Measurements from ENCODE around the gene GGCX.

GGCX gene

DNA sequence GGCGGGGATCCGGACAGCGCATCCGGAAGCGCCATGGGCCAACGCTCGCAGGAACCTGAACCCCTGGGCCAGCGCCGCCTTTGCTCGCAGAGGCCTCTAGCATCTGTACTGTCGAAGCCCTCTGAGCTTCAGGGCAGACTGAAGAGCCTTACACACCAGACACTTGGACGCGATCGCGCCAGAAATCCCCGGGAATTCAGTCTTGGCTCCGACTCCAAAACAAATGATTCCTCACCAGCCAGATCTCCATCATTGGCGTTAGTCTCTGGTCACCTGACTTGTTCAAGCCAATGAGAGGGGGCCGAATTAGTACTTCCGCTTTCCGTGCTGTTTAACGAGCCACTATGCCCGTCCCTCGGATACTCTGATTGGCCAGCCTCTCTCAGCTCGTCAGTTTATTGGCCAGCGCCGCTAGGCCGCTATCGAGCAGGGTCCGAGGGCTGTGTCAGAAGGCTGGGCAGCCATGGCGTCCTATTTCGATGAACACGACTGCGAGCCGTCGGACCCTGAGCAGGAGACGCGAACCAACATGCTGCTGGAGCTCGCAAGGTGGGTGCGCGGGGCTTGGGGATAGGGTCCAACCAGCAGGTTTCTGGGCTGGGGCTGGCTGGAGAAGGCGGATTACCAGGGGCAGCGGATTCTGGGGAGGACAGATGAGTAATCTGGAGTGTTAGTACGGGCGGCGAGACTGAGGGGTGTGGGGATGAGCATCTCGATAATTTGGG, 34.2 kb upstream of the GGCX start, which contains the start of gene RNF181:
TSS of gene RNF181 (plus strand) at position 445 of the 725 bp plus-strand sequence. CDS start at position 464, 19 bp downstream.
- CTCF ChIA-PET, result interaction anchor here (0.6 to 1.9 kb wide), 5 partner anchors 9 to 175 kb away, joined by 3 to 5 read pairs (median 3); partner anchors contain the start of genes USP39 and VAMP8
- POLR2A ChIA-PET, result interaction anchor here (0.6 to 4.1 kb wide), 23 partner anchors 8 to 241 kb away, joined by 3 to 43 read pairs (median 5); partner anchors contain the start of genes C2orf68, ELMOD3, GGCX and MAT2A
- Histone ChIP-seq H3K4me1 (ENCODE audit: control insufficient read depth, insufficient read depth, low read length) (0 out of 2 replicates have a peak, but pooled peaks cover 3% of the 10 kb centered on the region), H3K9me3 (ENCODE audit: control insufficient read depth, insufficient read depth, low read depth, low read length) (no peaks in the 10 kb centered on the region), H3K4me3 (ENCODE audit: low read depth, low read length) (peak within 1 kb of the TSS; percentile 79), H3K36me3 (ENCODE audit: control insufficient read depth in 2 of 2, insufficient read depth in 1 of 2, low read length in 2 of 2) (peaks cover 7 to 35% of the 10 kb centered on the region in 2 experiments; a peak in 2 of 3 replicates), H3K27ac (ENCODE audit: extremely low read depth, low read depth, low read length) (peak within 1 kb of the TSS; percentile 77)
- TF ChIP-seq ZNF76 (tag by site-specific recombination; IDR thresholded peaks at IDR 0.05; ENCODE audit: borderline replicate concordance, low read depth) (no peak), ZBTB17 (tag by site-specific recombination; IDR thresholded peaks at IDR 0.05) (peak; percentile 78), SP2 (tag by site-specific recombination; IDR thresholded peaks at IDR 0.05) (peak; percentile 94), ZNF24 (tag by site-specific recombination; IDR thresholded peaks at IDR 0.05) (0 out of 2 replicates have a peak, but pooled peaks have one; percentile 24), KLF9 (tag by site-specific recombination; IDR thresholded peaks at IDR 0.05; ENCODE audit: low read depth) (peak; percentile 82; the same call in 1 of the 2 replicates), ZNF777 (tag by site-specific recombination; IDR thresholded peaks at IDR 0.05; ENCODE audit: borderline replicate concordance) (peak; percentile 79; the same call in 1 of the 2 replicates), MEIS1 (CRISPR knock-in tag; IDR thresholded peaks at IDR 0.05; ENCODE audit: borderline replicate concordance) (no peak), HOXD13 (CRISPR knock-in tag; IDR thresholded peaks at IDR 0.05; ENCODE audit: borderline replicate concordance) (peak; percentile 100), ZNF37A (tag by site-specific recombination; IDR thresholded peaks at IDR 0.05) (no peak), MYNN (tag by site-specific recombination; IDR thresholded peaks at IDR 0.05; ENCODE audit: borderline replicate concordance) (no peak), ZNF621 (tag by site-specific recombination; IDR thresholded peaks at IDR 0.05) (no peak), ZNF394 (tag by site-specific recombination; IDR thresholded peaks at IDR 0.05; ENCODE audit: borderline replicate concordance) (0 out of 2 replicates have a peak, but pooled peaks have one; percentile 26), IKZF3 (tag by site-specific recombination; IDR thresholded peaks at IDR 0.05) (peak; percentile 84), ZNF549 (tag by site-specific recombination; IDR thresholded peaks at IDR 0.05) (no peak), ZNF335 (tag by site-specific recombination; conservative IDR thresholded peaks at IDR 0.05) (peak; percentile 55), ZNF600 (tag by site-specific recombination; IDR thresholded peaks at IDR 0.05) (0 out of 2 replicates have a peak, but pooled peaks have one; percentile 86)
- TF ChIP-seq, protein P1, sequence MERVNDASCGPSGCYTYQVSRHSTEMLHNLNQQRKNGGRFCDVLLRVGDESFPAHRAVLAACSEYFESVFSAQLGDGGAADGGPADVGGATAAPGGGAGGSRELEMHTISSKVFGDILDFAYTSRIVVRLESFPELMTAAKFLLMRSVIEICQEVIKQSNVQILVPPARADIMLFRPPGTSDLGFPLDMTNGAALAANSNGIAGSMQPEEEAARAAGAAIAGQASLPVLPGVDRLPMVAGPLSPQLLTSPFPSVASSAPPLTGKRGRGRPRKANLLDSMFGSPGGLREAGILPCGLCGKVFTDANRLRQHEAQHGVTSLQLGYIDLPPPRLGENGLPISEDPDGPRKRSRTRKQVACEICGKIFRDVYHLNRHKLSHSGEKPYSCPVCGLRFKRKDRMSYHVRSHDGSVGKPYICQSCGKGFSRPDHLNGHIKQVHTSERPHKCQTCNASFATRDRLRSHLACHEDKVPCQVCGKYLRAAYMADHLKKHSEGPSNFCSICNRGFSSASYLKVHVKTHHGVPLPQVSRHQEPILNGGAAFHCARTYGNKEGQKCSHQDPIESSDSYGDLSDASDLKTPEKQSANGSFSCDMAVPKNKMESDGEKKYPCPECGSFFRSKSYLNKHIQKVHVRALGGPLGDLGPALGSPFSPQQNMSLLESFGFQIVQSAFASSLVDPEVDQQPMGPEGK (tag by site-specific recombination; IDR thresholded peaks at IDR 0.05), result no peak; the same call in 1 of the 2 replicates
- TF ChIP-seq, protein P2, sequence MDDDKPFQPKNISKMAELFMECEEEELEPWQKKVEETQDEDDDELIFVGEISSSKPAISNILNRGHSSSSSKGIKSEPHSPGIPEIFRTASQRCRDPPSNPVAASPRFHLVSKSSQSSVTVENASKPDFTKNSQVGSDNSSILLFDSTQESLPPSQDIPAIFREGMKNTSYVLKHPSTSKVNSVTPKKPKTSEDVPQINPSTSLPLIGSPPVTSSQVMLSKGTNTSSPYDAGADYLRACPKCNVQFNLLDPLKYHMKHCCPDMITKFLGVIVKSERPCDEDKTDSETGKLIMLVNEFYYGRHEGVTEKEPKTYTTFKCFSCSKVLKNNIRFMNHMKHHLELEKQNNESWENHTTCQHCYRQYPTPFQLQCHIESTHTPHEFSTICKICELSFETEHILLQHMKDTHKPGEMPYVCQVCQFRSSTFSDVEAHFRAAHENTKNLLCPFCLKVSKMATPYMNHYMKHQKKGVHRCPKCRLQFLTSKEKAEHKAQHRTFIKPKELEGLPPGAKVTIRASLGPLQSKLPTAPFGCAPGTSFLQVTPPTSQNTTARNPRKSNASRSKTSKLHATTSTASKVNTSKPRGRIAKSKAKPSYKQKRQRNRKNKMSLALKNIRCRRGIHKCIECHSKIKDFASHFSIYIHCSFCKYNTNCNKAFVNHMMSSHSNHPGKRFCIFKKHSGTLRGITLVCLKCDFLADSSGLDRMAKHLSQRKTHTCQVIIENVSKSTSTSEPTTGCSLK (tag by site-specific recombination; IDR thresholded peaks at IDR 0.05), result no peak
- TF ChIP-seq, protein P3, sequence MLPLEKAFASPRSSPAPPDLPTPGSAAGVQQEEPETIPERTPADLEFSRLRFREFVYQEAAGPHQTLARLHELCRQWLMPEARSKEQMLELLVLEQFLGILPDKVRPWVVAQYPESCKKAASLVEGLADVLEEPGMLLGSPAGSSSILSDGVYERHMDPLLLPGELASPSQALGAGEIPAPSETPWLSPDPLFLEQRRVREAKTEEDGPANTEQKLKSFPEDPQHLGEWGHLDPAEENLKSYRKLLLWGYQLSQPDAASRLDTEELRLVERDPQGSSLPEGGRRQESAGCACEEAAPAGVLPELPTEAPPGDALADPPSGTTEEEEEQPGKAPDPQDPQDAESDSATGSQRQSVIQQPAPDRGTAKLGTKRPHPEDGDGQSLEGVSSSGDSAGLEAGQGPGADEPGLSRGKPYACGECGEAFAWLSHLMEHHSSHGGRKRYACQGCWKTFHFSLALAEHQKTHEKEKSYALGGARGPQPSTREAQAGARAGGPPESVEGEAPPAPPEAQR (tag by site-specific recombination; IDR thresholded peaks at IDR 0.05), result no peak
- TF ChIP-seq, protein P4, sequence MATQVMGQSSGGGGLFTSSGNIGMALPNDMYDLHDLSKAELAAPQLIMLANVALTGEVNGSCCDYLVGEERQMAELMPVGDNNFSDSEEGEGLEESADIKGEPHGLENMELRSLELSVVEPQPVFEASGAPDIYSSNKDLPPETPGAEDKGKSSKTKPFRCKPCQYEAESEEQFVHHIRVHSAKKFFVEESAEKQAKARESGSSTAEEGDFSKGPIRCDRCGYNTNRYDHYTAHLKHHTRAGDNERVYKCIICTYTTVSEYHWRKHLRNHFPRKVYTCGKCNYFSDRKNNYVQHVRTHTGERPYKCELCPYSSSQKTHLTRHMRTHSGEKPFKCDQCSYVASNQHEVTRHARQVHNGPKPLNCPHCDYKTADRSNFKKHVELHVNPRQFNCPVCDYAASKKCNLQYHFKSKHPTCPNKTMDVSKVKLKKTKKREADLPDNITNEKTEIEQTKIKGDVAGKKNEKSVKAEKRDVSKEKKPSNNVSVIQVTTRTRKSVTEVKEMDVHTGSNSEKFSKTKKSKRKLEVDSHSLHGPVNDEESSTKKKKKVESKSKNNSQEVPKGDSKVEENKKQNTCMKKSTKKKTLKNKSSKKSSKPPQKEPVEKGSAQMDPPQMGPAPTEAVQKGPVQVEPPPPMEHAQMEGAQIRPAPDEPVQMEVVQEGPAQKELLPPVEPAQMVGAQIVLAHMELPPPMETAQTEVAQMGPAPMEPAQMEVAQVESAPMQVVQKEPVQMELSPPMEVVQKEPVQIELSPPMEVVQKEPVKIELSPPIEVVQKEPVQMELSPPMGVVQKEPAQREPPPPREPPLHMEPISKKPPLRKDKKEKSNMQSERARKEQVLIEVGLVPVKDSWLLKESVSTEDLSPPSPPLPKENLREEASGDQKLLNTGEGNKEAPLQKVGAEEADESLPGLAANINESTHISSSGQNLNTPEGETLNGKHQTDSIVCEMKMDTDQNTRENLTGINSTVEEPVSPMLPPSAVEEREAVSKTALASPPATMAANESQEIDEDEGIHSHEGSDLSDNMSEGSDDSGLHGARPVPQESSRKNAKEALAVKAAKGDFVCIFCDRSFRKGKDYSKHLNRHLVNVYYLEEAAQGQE (tag by site-specific recombination; IDR thresholded peaks at IDR 0.05), result peak; percentile 14; the same call in 1 of the 2 replicates
- TF ChIP-seq, protein P5, sequence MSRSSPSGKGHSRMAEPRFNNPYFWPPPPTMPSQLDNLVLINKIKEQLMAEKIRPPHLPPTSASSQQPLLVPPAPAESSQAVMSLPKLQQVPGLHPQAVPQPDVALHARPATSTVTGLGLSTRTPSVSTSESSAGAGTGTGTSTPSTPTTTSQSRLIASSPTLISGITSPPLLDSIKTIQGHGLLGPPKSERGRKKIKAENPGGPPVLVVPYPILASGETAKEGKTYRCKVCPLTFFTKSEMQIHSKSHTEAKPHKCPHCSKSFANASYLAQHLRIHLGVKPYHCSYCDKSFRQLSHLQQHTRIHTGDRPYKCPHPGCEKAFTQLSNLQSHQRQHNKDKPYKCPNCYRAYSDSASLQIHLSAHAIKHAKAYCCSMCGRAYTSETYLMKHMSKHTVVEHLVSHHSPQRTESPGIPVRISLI (tag by site-specific recombination; IDR thresholded peaks at IDR 0.05), result no peak
- TF ChIP-seq, protein P6, sequence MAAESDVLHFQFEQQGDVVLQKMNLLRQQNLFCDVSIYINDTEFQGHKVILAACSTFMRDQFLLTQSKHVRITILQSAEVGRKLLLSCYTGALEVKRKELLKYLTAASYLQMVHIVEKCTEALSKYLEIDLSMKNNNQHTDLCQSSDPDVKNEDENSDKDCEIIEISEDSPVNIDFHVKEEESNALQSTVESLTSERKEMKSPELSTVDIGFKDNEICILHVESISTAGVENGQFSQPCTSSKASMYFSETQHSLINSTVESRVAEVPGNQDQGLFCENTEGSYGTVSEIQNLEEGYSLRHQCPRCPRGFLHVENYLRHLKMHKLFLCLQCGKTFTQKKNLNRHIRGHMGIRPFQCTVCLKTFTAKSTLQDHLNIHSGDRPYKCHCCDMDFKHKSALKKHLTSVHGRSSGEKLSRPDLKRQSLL (tag by site-specific recombination; IDR thresholded peaks at IDR 0.05), result 0 out of 2 replicates have a peak, but pooled peaks have one; percentile 22
- TF ChIP-seq, protein P7, sequence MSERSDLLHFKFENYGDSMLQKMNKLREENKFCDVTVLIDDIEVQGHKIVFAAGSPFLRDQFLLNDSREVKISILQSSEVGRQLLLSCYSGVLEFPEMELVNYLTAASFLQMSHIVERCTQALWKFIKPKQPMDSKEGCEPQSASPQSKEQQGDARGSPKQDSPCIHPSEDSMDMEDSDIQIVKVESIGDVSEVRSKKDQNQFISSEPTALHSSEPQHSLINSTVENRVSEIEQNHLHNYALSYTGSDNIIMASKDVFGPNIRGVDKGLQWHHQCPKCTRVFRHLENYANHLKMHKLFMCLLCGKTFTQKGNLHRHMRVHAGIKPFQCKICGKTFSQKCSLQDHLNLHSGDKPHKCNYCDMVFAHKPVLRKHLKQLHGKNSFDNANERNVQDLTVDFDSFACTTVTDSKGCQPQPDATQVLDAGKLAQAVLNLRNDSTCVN (tag by site-specific recombination; optimal IDR thresholded peaks at IDR 0.05), result peak; percentile 19

Measured in HEK293 (cell line).